ENCODE data around the gene LIPF. TPM values are rescaled to one million over a fixed set of nuclear protein-coding genes. Genes with fewer than 3 reads are reported as not detected.

The LIPF gene
- total and polyA plus RNA-seq, 4 donors: not detected

Other genes starting within 250 kb of the LIPF start
- 10 to 100 TPM in 1 of 2 donors, 1 to 10 TPM in 1; 4.1 to 12.4 TPM for gene RNLS, start 81.1 kb upstream of the LIPF start, total RNA-seq
- gene RNLS, start 81.1 kb upstream of the LIPF start, polyA plus RNA-seq: 1 to 10 TPM; 7.3 to 7.8 TPM
- gene LIPJ, start 77.7 kb upstream of the LIPF start, total RNA-seq: under 1 TPM in 1 of 2 donors, not detected in 1; 0.17 TPM
- gene LIPJ, start 77.7 kb upstream of the LIPF start, polyA plus RNA-seq: under 1 TPM; 0.01 to 0.11 TPM
- gene LIPK, start 41.8 kb downstream of the LIPF start, total RNA-seq: not detected
- gene LIPK, start 41.8 kb downstream of the LIPF start, polyA plus RNA-seq: not detected
- gene LIPN, start 95.6 kb downstream of the LIPF start, total RNA-seq: under 1 TPM; 0.09 to 0.25 TPM
- under 1 TPM in 1 of 2 donors, not detected in 1; 0.07 TPM for gene LIPN, start 95.6 kb downstream of the LIPF start, polyA plus RNA-seq
- not detected for gene LIPM, start 138.3 kb downstream of the LIPF start, total RNA-seq
- gene LIPM, start 138.3 kb downstream of the LIPF start, polyA plus RNA-seq: not detected
- 1 to 10 TPM in 1 of 2 donors, under 1 TPM in 1; 0.42 to 1.0 TPM for gene ANKRD22, start 187.4 kb downstream of the LIPF start, total RNA-seq
- gene ANKRD22, start 187.4 kb downstream of the LIPF start, polyA plus RNA-seq: under 1 TPM; 0.38 to 0.43 TPM
- gene STAMBPL1, start 215.8 kb downstream of the LIPF start, total RNA-seq: 1 to 10 TPM; 5.5 to 8.0 TPM
- 1 to 10 TPM; 1.3 to 1.9 TPM for gene STAMBPL1, start 215.8 kb downstream of the LIPF start, polyA plus RNA-seq